Esophagus muscularis mucosa (tissue), 4 donors: ENCODE data around the gene RCHY1. TPM values are rescaled to one million over a fixed set of nuclear protein-coding genes. Genes with fewer than 3 reads are reported as not detected.
"Not testable (repeated sequence)": the region's sequence is repeated elsewhere in the genome, so short reads cannot be mapped to it uniquely, and the experiment has no call there.

ENCODE experiments used
- DNase-seq: peaks from one replicate; pipeline ENCODE4 v3.0.0-alpha.2; 2017; ENCODE audit errors: extremely low spot score
- H3K27ac ChIP-seq, 4 donors: fragments of 200-600 bp; sonication (generic); replicated peaks in 1 of 4; 1 replicate in 3 of 4; 2 replicates in 1 of 4; pipeline ENCODE4 v1.5.1; 2016 to 2019; ENCODE audit warnings: mild to moderate bottlenecking in 1 of 4
- H3K27me3 ChIP-seq, 4 donors: fragments of 200-600 bp; sonication (generic); one replicate each; pipeline versions ENCODE4 v1.5.1 to v1.6.0; 2016 to 2019
- H3K36me3 ChIP-seq, 4 donors: fragments of 200-600 bp; sonication (generic); one replicate each; pipeline ENCODE4 v1.5.1; 2016 to 2019
- H3K4me1 ChIP-seq, 4 donors: fragments of 200-600 bp; sonication (generic); one replicate each; pipeline ENCODE4 v1.5.1; 2016 to 2019
- H3K4me3 ChIP-seq, 4 donors: fragments of 200-600 bp; sonication (generic); 1 replicate in 2 of 4; 2 replicates in 2 of 4; pipeline ENCODE4 v1.5.1; 2016 to 2019; ENCODE audit warnings: mild to moderate bottlenecking in 4 of 4, moderate library complexity in 1 of 4
- H3K9me3 ChIP-seq, 4 donors: fragments of 200-600 bp; sonication (generic); 1 replicate in 3 of 4; 2 replicates in 1 of 4; pipeline ENCODE4 v1.5.1; 2016 to 2019
- CTCF ChIP-seq, 3 experiments: fragments of 200-600 bp in 2 of 3; fragments of 450-650 bp in 1 of 3; sonication (generic) in 2 of 3; IDR thresholded peaks; one replicate each; pipeline ENCODE4 v1.5.1; 2017 to 2019; ENCODE audit warnings: antibody characterized with exemption in 3 of 3, mild to moderate bottlenecking in 2 of 3, moderate library complexity in 1 of 3
- EP300 ChIP-seq: sonication (generic); formaldehyde crosslinking; IDR thresholded peaks from one replicate; pipeline ENCODE4 v1.6.1; 2017; ENCODE audit warnings: antibody characterized with exemption
- POLR2A ChIP-seq: fragments of 450-650 bp; IDR thresholded peaks from one replicate; pipeline ENCODE4 v1.6.1; 2017; ENCODE audit warnings: antibody characterized with exemption, moderate library complexity, mild to moderate bottlenecking, low read depth
- POLR2AphosphoS5 ChIP-seq, 2 donors: sonication (generic); formaldehyde crosslinking; IDR thresholded peaks; one replicate each; pipeline ENCODE4 v1.6.1; 2017; ENCODE audit warnings: antibody characterized with exemption in 2 of 2
- whole genome bisulfite sequencing: methylation state at CpG from one replicate; pipeline ENCODE4 v1.1.5; 2018; 5-methylcytosine and 5-hydroxymethylcytosine counted together
- intact Hi-C: fragments of 100-400 bp; cut with DNase I; formaldehyde crosslinking; loops from one replicate; pipeline ENCODE4 v1.15.1; 2023
- total RNA-seq, 4 donors: library from RNA; depleted of rRNA; stranded (reverse); fragments of >200 nt; gene quantifications; one replicate each; pipeline versions ENCODE4 v1.1.0 to v1.2.1, GENCODE V29; 2016

The RCHY1 gene
- total RNA-seq, 4 donors from 2014 or later, result 10.9 to 20.8 (median 18.4) TPM

GRCh38 chr4:75527482-75527881 is 13.3 kb upstream of the RCHY1 start:
- no peak for DNase-seq
- no peak overlapping the region for H3K27ac ChIP-seq
- no peaks in the 10 kb centered on the region for H3K27me3 ChIP-seq
- H3K9me3 ChIP-seq, result no peaks in the 10 kb centered on the region
- peaks cover 23 to 98% (median 72%) of the 10 kb centered on the region in 4 donors for H3K36me3 ChIP-seq
- TF ChIP-seq CTCF (IDR thresholded peaks at IDR 0.05), result no peak
- TF ChIP-seq EP300, result no peak
- no peak for TF ChIP-seq POLR2AphosphoS5 (IDR thresholded peaks at IDR 0.05)
- TF ChIP-seq POLR2A, result no peak
- H3K4me3 ChIP-seq, result no peak overlapping the region
- no peaks in the 10 kb centered on the region for H3K4me1 ChIP-seq
- intact Hi-C loops, result no loop called here

GRCh38 chr4:75525910-75526309 is 11.7 kb upstream of the RCHY1 start:
- peaks cover 21 to 88% (median 61%) of the 10 kb centered on the region in 4 donors for H3K36me3 ChIP-seq
- TF ChIP-seq POLR2A, result no peak
- no peak for TF ChIP-seq EP300
- TF ChIP-seq POLR2AphosphoS5 (IDR thresholded peaks at IDR 0.05), result no peak
- TF ChIP-seq CTCF (IDR thresholded peaks at IDR 0.05), result no peak
- no peak overlapping the region for H3K4me3 ChIP-seq
- no peaks in the 10 kb centered on the region for H3K27me3 ChIP-seq
- no peak for DNase-seq
- intact Hi-C loops, result no loop called here
- no peaks in the 10 kb centered on the region for H3K4me1 ChIP-seq
- H3K9me3 ChIP-seq, result no peaks in the 10 kb centered on the region
- no peak overlapping the region for H3K27ac ChIP-seq
- WGBS, result 100% methylated on average over 1 of the region's 1 CpG

GRCh38 chr4:75525086-75525485 is 10.9 kb upstream of the RCHY1 start:
- no peak overlapping the region for H3K4me3 ChIP-seq
- H3K4me1 ChIP-seq, result no peaks in the 10 kb centered on the region
- no peaks in the 10 kb centered on the region for H3K27me3 ChIP-seq
- no peak overlapping the region for H3K27ac ChIP-seq
- TF ChIP-seq EP300, result no peak
- no peak for TF ChIP-seq CTCF (IDR thresholded peaks at IDR 0.05)
- no peak for TF ChIP-seq POLR2AphosphoS5 (IDR thresholded peaks at IDR 0.05)
- TF ChIP-seq POLR2A, result no peak
- peaks cover 15 to 80% (median 53%) of the 10 kb centered on the region in 4 donors for H3K36me3 ChIP-seq
- WGBS, result 97% methylated on average over 1 of the region's 1 CpG
- H3K9me3 ChIP-seq, result no peaks in the 10 kb centered on the region
- no peak for DNase-seq
- intact Hi-C loops, result no loop called here

- not testable (repeated sequence) for H3K27ac ChIP-seq
Observed at GRCh38 chr4:75519452-75519851, 5.2 kb upstream of the RCHY1 start.

GRCh38 chr4:75516144-75516543 is 1.9 kb upstream of the RCHY1 start:
- no peak overlapping the region for H3K27ac ChIP-seq
- WGBS, result 95% methylated on average over 1 of the region's 1 CpG
- intact Hi-C loops, result no loop called here

More at GRCh38 chr4:75519452-75519851, 5.2 kb upstream of the RCHY1 start:
- H3K27me3 ChIP-seq, intact Hi-C loops, H3K9me3 ChIP-seq, H3K4me3 ChIP-seq, DNase-seq: not testable (repeated sequence)
- WGBS, result 98% methylated on average over 4 of the region's 7 CpGs
- peaks cover 8 to 23% (median 13%) of the 10 kb centered on the region in 4 donors for H3K4me1 ChIP-seq
- H3K36me3 ChIP-seq, result peaks cover 5 to 50% (median 26%) of the 10 kb centered on the region in 4 donors

More at GRCh38 chr4:75516144-75516543, 1.9 kb upstream of the RCHY1 start:
- H3K36me3 ChIP-seq, result peaks cover 5 to 27% (median 10%) of the 10 kb centered on the region in 4 donors
- no peak for DNase-seq
- H3K4me1 ChIP-seq, result peaks cover 25 to 48% (median 37%) of the 10 kb centered on the region in 4 donors
- H3K9me3 ChIP-seq, result no peaks in the 10 kb centered on the region
- no peak for TF ChIP-seq POLR2A
- TF ChIP-seq EP300, result no peak
- TF ChIP-seq CTCF (IDR thresholded peaks at IDR 0.05), result no peak
- no peak for TF ChIP-seq POLR2AphosphoS5 (IDR thresholded peaks at IDR 0.05)
- no peak overlapping the region for H3K4me3 ChIP-seq
- no peaks in the 10 kb centered on the region for H3K27me3 ChIP-seq
